ENCODE measurements around the gene PRR36.

PRR36 gene

GRCh38 chr19:7874897-7875273 is 695 bp upstream of the PRR36 start:
- H3K4me3 ChIP-seq (ENCODE audit: low read depth, low read length): peak overlapping the region; percentile 76
- no peaks in the 10 kb centered on the region for H3K27me3 ChIP-seq (ENCODE audit: control insufficient read depth, insufficient read depth, low read length)
- peak overlapping the region; percentile 64 for H3K4me2 ChIP-seq (ENCODE audit: low read length)
- H3K9me3 ChIP-seq (ENCODE audit: control insufficient read depth, low read length): no peaks in the 10 kb centered on the region
- no peaks in the 10 kb centered on the region for H3K79me2 ChIP-seq
- peak overlapping the region; percentile 19 for H3K27ac ChIP-seq
- H3K4me1 ChIP-seq: peaks cover 10% of the 10 kb centered on the region
- H2AFZ ChIP-seq: peak overlapping the region; percentile 90
- TF ChIP-seq CTCF (IDR thresholded peaks at IDR 0.05): no peak
- no peaks in the 10 kb centered on the region for H3K36me3 ChIP-seq (ENCODE audit: control insufficient read depth, insufficient read depth, low read length)
- no peak overlapping the region for H3K9ac ChIP-seq

- H3K4me3 ChIP-seq (ENCODE audit: low read depth, low read length): peak overlapping the region; percentile 61
- peak overlapping the region; percentile 90 for H2AFZ ChIP-seq
- H3K9ac ChIP-seq: no peak overlapping the region
- H3K9me3 ChIP-seq (ENCODE audit: control insufficient read depth, low read length): no peaks in the 10 kb centered on the region
- H3K79me2 ChIP-seq: no peaks in the 10 kb centered on the region
- no peaks in the 10 kb centered on the region for H3K36me3 ChIP-seq (ENCODE audit: control insufficient read depth, insufficient read depth, low read length)
- peak overlapping the region; percentile 84 for H3K4me2 ChIP-seq (ENCODE audit: low read length)
- H3K27me3 ChIP-seq (ENCODE audit: control insufficient read depth, insufficient read depth, low read length): no peaks in the 10 kb centered on the region
- H3K27ac ChIP-seq: no peak overlapping the region
- H3K4me1 ChIP-seq: peaks cover 10% of the 10 kb centered on the region
- TF ChIP-seq CTCF (IDR thresholded peaks at IDR 0.05): no peak
Observed at GRCh38 chr19:7873304-7874075, 700 bp downstream of the PRR36 start.

GRCh38 chr19:7872306-7873204 is 1.6 kb downstream of the PRR36 start:
- H2AFZ ChIP-seq: no peak overlapping the region
- no peak overlapping the region for H3K27ac ChIP-seq
- peaks cover 10% of the 10 kb centered on the region for H3K4me1 ChIP-seq
- no peak overlapping the region for H3K4me3 ChIP-seq (ENCODE audit: low read depth, low read length)
- H3K27me3 ChIP-seq (ENCODE audit: control insufficient read depth, insufficient read depth, low read length): no peaks in the 10 kb centered on the region
- H3K79me2 ChIP-seq: no peaks in the 10 kb centered on the region
- H3K9me3 ChIP-seq (ENCODE audit: control insufficient read depth, low read length): no peaks in the 10 kb centered on the region
- TF ChIP-seq CTCF (IDR thresholded peaks at IDR 0.05): no peak
- no peaks in the 10 kb centered on the region for H3K36me3 ChIP-seq (ENCODE audit: control insufficient read depth, insufficient read depth, low read length)
- H3K4me2 ChIP-seq (ENCODE audit: low read length): peak overlapping the region; percentile 34
- no peak overlapping the region for H3K9ac ChIP-seq

GRCh38 chr19:7871437-7872305 is 2.5 kb downstream of the PRR36 start:
- H2AFZ ChIP-seq: peak overlapping the region; percentile 71
- no peaks in the 10 kb centered on the region for H3K79me2 ChIP-seq
- no peak for TF ChIP-seq CTCF (IDR thresholded peaks at IDR 0.05)
- H3K9me3 ChIP-seq (ENCODE audit: control insufficient read depth, low read length): no peaks in the 10 kb centered on the region
- peaks cover 10% of the 10 kb centered on the region for H3K4me1 ChIP-seq
- H3K4me3 ChIP-seq (ENCODE audit: low read depth, low read length): no peak overlapping the region
- H3K27me3 ChIP-seq (ENCODE audit: control insufficient read depth, insufficient read depth, low read length): no peaks in the 10 kb centered on the region
- H3K27ac ChIP-seq: peak overlapping the region; percentile 74
- H3K4me2 ChIP-seq (ENCODE audit: low read length): peak overlapping the region; percentile 34
- no peak overlapping the region for H3K9ac ChIP-seq
- no peaks in the 10 kb centered on the region for H3K36me3 ChIP-seq (ENCODE audit: control insufficient read depth, insufficient read depth, low read length)

All from parathyroid adenoma (tissue), 2 donors.